ENCODE data around the gene DDI2.

DDI2 gene

DNA sequence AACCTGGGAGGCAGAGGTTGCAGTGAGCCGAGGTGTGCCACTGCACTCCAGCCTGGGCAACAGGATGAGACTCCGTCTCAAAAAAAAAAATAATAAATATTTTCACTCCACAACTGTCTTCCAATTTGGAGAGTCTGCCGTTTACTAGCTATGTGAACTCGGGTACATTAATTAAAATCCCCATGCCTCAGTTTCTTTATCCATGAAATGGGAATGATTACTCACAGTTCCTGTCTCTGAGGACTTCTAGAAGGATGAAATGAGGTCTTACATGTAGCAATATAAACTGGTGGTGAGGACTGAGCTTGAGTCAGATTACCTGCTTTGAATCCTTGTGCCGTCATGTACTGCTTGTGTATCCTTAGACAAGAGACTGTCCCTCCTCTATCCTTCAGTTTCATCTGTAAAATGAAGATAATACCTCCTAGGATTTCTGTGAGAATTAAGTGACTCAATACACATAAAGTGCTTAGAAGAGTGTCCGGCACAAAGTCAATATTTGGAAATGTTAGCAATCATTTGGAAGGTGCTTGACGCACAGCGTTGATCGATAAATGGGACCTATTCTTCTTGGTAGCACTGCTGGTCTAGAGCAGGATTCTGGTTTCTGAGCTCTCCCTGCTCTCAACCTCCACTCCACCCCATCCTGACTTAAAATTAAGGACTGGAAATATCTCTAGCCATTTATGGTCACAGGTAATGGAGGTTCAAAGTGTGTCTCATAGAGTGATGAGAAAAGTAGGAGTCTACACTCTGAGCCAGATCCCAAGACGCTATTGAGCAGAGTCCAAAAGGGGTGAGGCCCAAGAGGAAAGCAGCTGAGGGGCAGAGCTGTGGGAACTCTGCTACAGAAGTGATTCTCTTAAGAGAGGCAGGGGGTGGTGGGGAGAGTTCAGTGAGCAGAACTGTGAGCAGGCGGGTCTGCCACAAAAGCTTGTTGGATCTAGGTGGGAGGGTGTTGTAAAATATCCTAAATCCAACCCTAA is 11.6 kb upstream of the DDI2 start:
- DNase-seq (ENCODE audit: low spot score): no peak

DNA sequence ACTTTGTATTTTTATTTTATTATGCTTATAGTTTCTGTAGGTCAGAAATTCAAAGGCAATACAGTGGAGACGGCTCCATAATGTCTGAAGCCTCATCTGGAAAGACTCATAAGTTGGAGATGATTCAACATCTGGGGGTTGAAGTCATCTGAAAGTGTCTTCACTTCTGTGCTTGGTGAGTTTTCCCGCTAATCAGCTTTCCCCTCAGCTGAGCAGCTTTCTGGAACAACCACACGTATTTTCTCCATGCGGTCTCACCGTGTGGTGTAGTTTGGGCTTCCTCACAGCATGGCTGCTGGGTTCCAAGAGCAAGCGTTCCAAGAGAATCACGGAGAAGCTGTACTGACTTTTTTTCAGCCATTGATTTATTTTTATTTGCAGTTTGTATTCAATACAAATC is 7.6 kb upstream of the DDI2 start:
- no peak for DNase-seq (ENCODE audit: low spot score)

DNA sequence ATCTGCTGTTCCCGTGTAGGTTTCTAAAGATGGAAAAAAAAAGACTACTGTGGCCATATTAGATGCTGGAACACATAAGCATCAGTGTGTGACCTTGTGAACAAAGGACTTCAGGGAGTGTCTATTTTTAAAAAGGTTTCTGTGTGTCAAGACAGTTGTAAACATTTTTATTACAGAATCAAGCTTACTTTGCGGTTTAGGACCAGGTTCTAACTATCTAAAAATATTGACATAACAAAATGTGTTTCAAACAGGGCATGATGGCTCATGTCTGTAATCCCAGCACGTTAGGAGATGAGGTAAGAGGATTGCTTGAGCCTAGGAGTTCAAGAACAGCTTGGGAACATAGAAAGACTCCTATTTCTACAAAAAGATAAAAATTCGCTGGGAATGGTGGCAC is 7.1 kb upstream of the DDI2 start:
- no peak for DNase-seq (ENCODE audit: low spot score)

DNA sequence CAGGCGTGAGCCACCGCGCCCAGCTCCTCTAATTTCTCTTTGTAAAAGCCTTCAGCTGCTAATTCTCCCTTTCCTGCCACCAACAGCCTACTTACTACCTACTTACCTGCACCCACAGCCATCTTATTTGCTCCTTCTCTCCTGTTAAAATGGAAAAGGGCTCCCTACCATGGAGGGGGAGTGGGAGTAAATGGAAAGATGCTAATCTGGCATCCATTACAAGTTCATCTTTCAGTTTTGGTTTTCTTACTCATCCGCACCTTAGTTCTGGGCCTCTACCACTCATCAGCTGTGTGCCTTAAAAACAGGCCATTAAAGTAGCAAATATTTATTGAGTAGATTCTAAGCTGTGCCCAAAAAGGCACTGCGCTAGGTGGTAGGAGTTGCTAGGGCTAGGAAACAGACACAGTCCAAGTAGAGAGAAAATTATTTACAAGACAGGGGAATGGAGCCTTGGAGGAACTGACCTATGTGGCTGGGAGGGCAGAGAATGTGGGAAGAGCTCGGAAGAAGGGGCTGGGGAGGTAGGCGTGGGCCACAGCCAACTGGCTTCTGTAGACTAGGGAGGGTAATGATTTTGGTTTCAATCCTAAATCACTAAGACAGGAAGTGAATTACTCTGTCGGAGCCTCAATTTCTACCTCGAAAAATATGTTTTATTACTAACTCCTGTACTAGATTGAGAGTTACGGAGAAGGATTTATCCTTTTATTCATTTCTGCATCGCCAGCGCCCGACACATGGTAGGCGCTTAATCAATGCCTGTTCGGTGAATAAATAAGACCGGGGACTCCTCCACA is 685 bp upstream of the DDI2 start:
- DNase-seq (ENCODE audit: low spot score): no peak

DNA sequence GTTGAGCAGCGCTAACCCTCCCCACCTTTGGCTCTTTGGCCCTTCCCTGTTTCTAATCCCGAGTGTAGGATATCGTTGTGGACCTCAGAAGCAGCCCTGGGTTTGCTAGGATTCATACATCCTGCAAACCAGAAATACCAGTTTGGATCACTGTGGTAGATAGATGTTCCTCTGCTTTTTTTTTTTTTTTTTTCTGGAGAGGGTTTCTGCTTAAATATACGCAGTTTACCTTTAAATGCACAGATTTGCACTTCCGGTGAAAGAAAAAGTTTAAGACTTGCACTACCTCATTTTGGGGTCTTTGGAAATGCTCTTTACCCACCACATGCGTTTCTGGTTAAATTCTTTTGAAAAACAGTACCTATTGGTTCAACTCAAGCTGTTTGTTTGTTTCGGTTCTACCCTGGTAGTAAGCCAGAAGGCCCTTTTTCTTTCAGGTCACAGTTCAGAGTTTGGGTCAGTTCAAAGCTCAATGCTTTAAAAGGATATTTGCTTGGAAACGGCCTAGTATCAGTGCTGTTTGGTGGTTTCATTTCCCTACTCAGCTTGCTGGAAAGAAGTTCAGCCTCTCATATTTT is 908 bp downstream of the DDI2 start:
- peak; percentile 74 for DNase-seq (ENCODE audit: low spot score)

DNA sequence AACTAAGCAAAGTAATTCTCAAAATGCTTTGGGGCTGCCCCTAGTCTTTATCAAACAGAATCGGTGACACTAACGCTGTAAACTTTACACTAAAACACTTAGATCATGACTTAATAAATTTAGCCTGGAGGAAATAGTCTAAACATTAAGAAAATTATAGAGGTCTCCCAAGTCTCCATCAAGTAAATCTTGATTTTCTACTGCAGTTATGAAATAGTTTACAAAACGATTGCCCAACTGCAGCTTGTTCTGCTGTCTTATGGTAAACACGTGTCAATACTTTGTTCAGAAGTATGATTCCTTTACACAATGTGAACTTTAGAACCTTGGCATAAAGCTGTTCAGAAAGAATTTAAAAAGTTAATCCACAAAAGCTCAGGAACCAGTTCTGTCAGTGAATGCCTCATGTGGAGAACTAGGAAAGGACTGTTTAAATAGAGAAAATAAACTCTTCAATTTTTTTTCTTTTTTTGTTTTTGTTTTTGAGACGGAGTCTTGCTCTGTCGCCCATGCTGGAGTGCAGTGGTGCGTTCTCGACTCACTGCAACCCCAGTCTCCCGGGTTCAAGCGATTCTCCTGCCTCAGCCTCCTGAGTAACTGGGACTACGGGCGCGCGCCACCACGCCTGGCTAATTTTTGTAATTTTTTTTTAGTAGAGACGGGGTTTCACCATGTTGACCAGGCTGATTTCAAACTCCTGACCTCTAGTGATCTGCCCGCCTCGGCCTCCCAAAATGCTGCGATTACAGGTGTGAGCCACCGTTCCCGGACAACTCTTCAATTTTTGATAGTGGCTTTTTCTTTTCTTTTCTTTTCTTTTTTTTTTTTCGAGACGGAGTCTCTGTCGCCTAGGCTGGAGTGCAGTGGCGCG is 1.6 kb downstream of the DDI2 start:
- no peak for DNase-seq (ENCODE audit: low spot score)

DNA sequence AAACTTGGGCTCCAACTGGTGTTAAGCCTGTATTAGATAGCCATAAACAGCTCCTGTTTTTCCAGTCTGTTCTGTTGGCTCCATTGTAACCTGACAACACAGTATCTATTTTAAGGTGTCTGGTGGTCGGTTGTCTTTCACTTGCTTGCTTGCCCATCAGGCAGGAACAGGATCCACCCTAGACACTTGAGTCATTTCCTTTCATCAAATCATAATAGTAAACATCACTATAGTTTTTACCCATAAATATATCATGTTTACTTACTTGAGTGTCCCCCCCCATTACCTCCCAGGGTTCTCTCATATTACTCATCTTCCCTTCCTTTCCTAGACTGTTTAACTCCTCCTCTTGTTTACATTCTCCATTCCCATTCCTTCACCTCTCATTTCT is 2.9 kb downstream of the DDI2 start:
- peak; percentile 73 for DNase-seq (ENCODE audit: low spot score)

DNA sequence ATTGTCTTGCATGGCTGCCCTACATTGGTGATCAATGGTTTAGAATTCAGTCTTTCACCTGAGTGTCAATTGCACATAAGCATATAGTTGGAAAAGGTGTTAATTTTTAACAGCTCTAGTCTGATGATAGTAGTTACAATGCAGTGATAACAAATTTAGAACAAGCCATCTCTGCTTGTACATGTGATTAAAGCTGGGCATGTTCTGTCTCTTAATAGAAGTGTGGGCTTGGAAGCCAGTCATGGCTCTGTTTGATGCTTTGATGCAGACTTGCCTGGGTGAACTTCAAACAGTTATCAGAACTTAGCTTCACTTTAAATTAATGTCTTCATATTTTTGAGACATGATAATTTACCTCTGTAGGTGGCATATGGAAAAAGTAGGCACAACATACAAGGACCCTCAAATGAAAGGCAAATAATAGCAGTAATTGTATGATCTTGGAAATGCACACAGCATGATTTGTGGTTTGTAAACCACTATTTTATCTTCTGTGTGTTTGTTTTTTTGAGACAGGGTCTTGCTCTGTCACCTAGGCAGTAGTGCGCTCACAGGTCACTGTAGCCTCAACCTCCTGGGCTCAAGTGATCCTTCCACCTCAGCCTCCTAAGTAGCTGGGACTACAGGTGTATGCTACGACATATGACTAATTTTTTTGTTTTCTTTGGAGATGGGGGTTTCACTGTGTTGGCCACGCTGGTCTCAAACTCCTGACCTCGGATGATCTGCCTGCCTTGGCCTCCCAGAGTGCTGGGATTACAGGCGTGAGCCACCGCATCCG is 3.8 kb downstream of the DDI2 start:
- DNase-seq (ENCODE audit: low spot score): peak; percentile 62

DNA sequence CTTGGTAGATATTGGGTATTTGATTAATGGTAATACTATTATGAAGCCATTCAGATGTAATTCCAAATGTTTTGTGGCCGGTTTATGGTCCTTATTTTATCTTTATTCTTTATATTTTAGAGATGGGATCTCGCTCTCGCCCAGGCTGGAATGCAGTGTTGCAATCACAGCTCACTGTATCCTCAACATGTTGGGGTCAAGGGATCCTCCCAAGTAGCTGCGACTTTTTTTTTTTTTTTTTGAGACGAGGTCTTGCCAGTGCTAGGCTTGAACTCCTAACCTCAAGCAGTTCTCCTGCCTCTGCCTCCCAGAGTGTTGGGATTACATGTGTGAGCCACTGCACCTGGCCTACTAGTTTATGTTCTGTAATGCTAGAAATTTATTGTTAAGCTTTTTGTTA is 4.7 kb downstream of the DDI2 start:
- DNase-seq (ENCODE audit: low spot score): peak; percentile 61

DNA sequence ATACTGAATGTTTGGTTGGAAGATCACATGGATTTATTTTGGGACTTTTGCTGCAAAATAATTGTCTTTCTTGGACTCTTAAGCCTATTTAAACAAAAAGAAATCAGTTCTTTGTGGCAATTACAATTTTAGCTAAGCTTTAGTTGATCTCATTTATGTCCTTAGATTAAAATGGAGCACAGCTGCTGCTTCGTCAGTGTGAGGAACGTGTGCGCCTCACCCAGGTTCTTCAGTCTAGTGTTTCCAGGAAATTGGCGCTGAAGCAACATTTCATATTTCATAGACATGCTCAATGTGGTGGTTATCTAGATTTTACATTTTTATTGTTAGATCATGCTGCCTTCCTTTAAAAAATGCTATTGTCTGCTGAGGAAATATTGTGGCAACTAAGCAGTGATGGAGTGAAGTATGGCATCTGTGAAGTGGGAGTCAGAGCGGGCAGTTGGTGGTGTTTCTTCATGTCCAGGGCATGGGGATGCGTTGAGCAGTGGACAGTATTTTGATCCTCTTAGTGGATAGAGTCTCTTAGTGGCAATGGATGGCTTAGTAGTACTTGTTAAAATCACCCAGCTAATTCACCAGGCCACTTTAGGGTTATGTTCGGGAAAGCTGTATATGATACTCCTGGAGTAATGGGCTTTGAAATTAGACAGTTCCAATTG is 5.6 kb downstream of the DDI2 start:
- peak; percentile 71 for DNase-seq (ENCODE audit: low spot score)

DNA sequence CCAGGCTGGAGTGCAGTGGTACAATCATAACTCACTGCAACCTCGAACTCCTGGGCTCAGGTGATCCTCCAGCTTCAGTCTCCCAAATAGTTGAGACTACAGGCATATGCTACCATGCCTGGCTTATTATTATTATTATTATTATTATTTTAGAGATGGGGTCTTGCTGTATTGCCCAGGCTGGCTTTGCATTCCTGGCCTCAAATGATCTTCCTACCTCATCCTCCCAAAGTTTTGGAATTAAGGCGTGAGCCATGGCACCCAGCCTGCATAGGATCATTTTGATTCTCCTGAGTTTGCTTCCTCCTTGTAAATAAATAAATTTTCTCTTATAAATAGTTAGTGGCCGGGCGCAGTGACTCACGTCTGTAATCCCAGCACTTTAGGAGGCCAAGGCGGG is 6.2 kb downstream of the DDI2 start:
- peak; percentile 40 for DNase-seq (ENCODE audit: low spot score)

DNA sequence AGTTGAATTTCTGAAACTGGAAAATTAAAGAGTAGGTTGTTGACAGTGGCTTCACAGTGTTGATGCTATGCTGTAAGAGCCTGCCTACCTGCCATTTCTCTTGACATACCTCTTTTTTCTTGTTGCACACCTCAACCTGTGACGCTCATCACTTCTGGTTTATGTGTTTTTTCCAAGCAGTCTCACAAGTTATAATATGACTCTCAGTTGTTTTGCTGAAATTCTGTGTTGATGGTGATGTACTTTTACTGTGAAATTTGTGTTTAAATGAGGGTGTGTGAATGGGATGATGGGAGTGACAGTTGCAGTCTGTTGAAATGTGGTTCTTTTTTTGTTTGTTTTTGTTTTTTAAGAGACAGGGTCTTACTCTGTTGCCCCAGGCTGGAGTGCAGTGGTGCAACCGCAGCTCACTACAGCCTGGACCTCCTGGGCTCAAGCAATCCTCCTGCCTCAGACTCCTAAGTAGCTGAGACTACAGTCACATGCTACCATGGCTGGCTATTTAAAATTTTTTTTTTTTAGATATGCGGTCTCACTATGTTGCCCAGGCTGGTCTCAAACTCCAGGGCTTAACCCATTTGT is 7.0 kb downstream of the DDI2 start:
- peak; percentile 52 for DNase-seq (ENCODE audit: low spot score)

DNA sequence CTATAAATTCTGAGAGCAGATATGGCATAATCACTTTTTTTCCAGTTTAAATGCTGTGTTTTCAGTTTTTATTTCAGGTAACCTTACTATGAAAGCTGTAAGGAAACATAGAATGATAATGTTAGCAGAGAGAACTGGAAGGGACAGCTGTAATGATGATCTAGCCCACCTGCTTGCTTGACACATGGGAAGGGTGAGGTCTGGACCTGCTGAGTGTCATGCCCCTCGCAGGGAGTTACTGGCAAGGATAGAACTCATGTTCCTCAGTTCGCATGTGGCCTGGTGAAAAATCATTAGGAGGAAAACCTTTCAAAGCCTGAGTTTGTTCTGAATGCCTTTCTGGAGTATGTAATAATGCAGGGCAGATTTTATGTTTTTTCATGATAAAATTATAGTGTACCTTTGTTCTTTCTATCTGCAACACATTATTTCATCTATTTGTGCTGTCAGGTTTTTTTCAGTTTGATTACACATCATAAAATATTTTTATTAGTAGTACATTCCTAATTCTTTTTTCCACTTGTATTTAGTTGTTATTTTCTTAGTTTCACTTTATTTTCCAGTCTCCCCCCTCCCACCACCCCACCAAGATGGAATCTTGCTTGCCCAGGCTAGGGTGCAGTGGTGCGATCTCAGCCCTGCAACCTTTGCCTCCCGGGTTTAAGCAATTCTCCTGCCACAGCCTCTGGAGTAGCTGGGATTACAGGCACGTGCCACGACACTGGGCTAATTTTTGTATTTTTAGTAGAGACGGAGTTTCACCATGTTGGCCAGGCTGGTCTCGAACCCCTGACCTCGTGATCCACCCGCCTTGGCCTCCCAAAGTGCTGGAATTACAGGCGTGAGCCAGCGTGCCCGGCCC is 8.0 kb downstream of the DDI2 start:
- peak; percentile 57 for DNase-seq (ENCODE audit: low spot score)

DNA sequence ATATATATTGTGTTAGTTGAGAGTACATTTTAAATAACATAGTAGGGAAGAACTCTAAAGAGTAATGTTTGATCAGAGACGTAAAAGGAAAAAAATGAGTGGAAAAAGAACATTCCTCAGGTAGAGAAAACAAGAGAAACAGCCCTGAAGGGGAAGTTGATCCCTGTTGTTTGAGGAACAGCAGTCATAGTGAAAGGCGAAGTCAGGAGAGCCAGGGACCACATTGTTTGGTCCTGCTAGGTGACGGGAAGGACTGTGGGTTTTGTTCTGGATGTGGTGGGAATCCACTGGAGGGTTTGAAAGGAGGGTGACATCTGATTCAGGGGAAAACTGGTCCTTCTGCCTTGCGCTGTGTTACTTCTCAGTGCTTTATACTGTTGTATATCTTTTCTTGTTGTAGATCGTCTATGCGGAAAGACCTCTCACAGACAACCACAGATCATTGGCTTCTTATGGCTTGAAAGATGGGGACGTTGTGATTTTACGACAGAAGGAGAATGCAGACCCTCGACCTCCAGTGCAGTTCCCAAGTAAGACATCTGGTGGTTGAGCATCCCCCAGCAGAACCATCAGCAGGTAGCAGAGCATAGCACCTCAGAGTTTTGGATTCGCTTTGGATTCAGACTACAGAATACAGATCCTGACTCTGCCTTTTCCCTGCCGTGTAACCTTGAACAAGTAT is 9.2 kb downstream of the DDI2 start:
- peak; percentile 59 for DNase-seq (ENCODE audit: low spot score)

DNA sequence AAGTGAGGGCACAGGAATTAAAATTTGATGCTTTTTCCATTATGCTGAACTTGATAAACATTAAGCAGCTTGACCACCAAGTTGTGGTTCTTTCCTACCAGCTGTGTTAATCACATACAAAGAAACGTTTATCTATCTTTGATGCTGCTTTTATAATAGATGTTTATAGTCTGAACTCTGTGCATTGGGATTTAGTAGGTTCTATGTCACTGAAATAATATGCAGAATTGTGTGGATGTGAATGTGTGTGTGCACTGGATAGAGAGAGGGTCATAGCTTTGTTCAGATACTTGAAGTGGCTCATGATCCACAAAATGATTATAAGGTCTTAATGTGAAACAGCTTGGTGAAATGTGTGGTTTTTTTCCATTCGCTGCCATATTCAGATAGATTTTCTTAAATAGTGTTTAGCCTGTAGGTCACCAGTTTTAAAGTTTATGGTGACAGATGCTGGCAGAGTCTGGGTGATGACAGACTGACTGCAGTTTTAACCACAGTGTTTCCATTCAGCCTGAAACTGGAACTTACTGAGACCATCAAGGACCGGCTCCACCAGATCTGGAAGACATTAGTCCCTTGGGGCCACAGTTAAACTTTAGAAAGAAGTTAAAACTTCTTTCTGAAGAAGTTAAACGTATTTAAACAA is 10.2 kb downstream of the DDI2 start:
- DNase-seq (ENCODE audit: low spot score): no peak

DNA sequence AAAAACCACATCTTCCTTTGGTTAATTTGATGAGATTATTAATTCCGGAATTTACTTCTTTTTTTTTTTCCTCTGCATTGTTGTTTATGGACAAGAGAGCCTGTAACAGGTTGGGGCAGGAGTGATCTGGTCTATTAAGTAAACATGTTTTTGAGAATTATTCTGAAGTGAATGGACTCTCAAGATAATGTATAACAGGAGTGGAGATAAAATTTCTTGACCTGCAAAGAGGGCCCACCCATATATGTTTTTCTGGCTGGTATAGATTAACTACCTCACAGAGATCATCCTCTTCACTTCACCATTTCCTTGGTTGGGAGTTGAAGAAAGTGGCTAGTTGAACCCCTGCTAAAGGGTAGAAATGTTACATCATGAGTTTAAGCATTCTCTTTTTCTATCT is 10.7 kb downstream of the DDI2 start:
- DNase-seq (ENCODE audit: low spot score): peak; percentile 83

DNA sequence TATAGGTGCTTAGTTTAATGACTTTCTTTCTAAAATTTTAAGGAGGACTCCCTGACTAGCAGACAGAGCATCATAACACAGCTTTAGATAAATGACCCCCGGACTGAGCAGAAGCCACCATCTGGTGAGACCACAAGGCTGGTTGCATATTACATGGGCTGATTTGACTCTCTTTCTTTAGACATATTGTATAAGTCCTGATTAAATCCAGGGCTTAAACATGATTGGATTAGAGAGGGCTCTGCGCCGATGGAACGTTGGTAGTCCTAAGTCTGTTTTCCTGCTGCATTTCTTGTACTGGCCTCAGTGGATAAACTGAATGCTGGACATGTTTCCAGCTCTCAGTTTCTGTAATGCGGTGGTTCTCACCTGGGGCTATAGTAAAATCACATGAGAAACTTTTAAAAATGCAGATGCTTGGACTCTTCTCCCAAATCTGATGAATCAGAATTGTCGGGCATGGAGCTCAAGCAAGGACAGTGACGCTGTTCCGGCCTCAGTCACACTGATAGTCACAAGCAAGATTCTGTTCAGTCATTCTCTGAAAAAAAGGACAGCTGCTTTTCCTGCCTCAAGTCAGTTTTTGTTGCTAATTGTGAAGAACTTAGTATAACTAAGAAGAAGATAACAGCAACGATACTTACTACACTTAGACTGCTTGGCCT is 16.6 kb downstream of the DDI2 start:
- no peak for DNase-seq (ENCODE audit: low spot score)

Measured in hematopoietic multipotent progenitor cell treated with erythropoietin and hydrocortisone succinate and interleukin-3 and kit ligand, for 17 days (in vitro differentiated cells).